Measurements from ENCODE around the gene MAVS.

MAVS gene

GRCh38 chr20:3800878-3801260, 45.8 kb upstream of the MAVS start:
- H3K4me3 ChIP-seq (ENCODE audit: low read length): no peak overlapping the region
- DNase-seq (ENCODE audit: low read depth): no peak
- TF ChIP-seq, protein P1, sequence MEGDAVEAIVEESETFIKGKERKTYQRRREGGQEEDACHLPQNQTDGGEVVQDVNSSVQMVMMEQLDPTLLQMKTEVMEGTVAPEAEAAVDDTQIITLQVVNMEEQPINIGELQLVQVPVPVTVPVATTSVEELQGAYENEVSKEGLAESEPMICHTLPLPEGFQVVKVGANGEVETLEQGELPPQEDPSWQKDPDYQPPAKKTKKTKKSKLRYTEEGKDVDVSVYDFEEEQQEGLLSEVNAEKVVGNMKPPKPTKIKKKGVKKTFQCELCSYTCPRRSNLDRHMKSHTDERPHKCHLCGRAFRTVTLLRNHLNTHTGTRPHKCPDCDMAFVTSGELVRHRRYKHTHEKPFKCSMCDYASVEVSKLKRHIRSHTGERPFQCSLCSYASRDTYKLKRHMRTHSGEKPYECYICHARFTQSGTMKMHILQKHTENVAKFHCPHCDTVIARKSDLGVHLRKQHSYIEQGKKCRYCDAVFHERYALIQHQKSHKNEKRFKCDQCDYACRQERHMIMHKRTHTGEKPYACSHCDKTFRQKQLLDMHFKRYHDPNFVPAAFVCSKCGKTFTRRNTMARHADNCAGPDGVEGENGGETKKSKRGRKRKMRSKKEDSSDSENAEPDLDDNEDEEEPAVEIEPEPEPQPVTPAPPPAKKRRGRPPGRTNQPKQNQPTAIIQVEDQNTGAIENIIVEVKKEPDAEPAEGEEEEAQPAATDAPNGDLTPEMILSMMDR (conservative IDR thresholded peaks at IDR 0.05; ENCODE audit: low read depth, low read length): no peak

DNA sequence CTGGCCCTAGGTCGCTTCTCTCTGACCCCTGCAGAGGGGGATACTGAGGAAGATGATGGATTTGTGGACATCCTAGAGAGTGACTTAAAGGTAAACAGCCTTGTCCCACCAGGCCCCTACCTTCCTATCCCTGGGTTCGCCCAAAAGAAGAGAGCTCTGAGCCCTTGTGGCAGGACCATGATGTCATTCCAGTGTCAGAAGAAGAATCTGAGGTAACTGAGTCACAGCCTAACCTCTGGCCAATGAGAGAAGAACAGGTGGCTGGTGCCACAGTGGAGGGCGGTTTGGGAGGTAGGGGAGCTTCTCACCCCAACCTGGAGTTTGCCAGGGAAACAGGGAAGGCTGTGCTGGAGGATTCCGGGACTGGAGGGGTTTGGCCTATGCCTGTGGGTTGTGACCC, 45.3 kb upstream of the MAVS start:
- no peak for DNase-seq (ENCODE audit: low read depth)
- TF ChIP-seq, protein P1 (conservative IDR thresholded peaks at IDR 0.05; ENCODE audit: low read depth, low read length): no peak
- H3K4me3 ChIP-seq (ENCODE audit: low read length): no peak overlapping the region

DNA sequence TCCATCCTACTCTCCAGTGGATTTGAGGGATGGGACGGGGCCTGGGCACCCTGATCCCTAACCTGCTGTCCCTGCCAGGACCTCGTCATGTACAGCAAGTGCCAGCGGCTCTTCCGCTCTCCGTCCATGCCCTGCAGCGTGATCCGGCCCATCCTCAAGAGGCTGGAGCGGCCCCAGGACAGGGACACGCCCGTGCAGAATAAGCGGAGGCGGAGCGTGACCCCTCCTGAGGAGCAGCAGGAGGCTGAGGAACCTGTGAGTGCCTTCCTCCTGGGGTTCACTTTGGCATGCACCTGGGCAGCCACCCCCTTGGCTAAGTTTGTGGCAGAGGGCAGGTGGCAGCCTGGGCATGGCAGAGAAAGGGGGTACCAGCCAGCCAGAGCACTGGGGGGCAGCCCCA, 44.8 kb upstream of the MAVS start:
- no peak overlapping the region for H3K4me3 ChIP-seq (ENCODE audit: low read length)
- no peak for DNase-seq (ENCODE audit: low read depth)
- TF ChIP-seq, protein P1 (conservative IDR thresholded peaks at IDR 0.05; ENCODE audit: low read depth, low read length): no peak

- DNase-seq (ENCODE audit: low read depth): no peak
- TF ChIP-seq, protein P1 (conservative IDR thresholded peaks at IDR 0.05; ENCODE audit: low read depth, low read length): no peak
- no peak overlapping the region for H3K4me3 ChIP-seq (ENCODE audit: low read length)
These were observed 44.0 kb upstream of the MAVS start for GRCh38 chr20:3802524-3803239.

GRCh38 chr20:3803289-3803688, 43.3 kb upstream of the MAVS start:
- no peak overlapping the region for H3K4me3 ChIP-seq (ENCODE audit: low read length)
- TF ChIP-seq, protein P1 (conservative IDR thresholded peaks at IDR 0.05; ENCODE audit: low read depth, low read length): no peak

DNA sequence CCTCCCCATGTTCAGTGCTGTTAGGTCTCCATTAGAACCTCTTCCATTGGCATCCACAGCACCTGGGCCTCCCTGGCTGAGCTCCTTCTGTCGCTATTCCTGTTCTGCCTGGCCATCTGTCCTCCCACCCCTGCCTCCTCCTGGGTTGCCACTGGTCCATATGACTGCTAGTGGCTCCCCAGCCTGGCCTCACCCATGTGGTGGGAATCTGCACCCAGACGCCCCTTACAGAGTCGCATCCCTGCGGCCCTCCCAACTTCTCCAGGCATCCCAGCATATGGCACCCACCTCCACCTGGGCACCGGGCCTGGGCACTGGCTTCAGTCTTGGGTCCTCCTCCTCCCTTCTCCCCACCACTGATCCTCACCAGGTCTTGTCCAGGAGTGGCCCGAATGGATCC, 42.8 kb upstream of the MAVS start:
- H3K4me3 ChIP-seq (ENCODE audit: low read length): no peak overlapping the region
- no peak for DNase-seq (ENCODE audit: low read depth)
- TF ChIP-seq, protein P1 (conservative IDR thresholded peaks at IDR 0.05; ENCODE audit: low read depth, low read length): no peak

More at GRCh38 chr20:3803289-3803688, 43.3 kb upstream of the MAVS start:
- DNase-seq (ENCODE audit: low read depth): no peak

DNA sequence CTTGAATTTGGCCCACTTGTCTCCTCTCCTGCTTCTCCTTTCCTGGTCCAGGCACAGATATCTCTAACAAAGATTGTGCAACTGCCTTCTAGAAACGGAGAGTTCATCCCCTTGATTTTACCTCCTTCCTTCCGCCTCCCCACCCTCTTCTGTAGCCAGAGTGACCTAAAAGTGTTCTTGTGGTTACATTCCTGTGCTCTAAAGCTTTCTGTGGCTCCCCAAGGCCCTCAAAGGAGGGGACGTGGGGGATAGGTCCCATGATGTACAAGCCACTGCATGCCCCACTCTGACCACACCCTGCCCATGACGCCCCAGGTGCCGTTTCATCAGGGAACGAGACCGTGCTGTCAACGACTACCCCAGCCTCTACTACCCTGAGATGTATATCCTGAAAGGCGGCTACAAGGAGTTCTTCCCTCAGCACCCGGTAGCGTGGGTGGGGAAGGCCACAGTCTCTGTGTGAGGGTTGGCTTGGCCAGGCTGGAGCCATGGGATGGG, 42.3 kb upstream of the MAVS start:
- TF ChIP-seq, protein P1 (conservative IDR thresholded peaks at IDR 0.05; ENCODE audit: low read depth, low read length): no peak
- no peak overlapping the region for H3K4me3 ChIP-seq (ENCODE audit: low read length)
- no peak for DNase-seq (ENCODE audit: low read depth)

Data from retinal pigment epithelial cell (primary cell).